H9 (cell line): ENCODE measurements around the gene PTPN3. TPM values are rescaled to one million over a fixed set of nuclear protein-coding genes. Genes with fewer than 3 reads are reported as not detected.

Source experiments
- DNase-seq: peaks from one replicate; pipeline ENCODE4 v3.0.0-alpha.2; 2017
- H2AFZ ChIP-seq: one replicate; pipeline ENCODE4 v1.6.1; 2013; ENCODE audit warnings: mild to moderate bottlenecking, low read length, control low read depth, moderate library complexity
- H2AK5ac ChIP-seq: 2 replicates; pipeline ENCODE4 v1.6.1; 2013; ENCODE audit warnings: low read length, control low read depth, mixed read lengths; ENCODE audit not compliant: insufficient read length
- H2BK120ac ChIP-seq: one replicate; pipeline ENCODE4 v1.6.1; 2013; ENCODE audit warnings: low read depth, mild to moderate bottlenecking, low read length, control low read depth, inconsistent platforms; ENCODE audit not compliant: poor library complexity, severe bottlenecking
- H2BK12ac ChIP-seq: 2 replicates; pipeline ENCODE4 v1.6.1; 2013; ENCODE audit warnings: low read length, control low read depth, mixed read lengths, low read depth; ENCODE audit not compliant: insufficient read length
- H2BK15ac ChIP-seq: 2 replicates; pipeline ENCODE4 v1.6.1; 2013; ENCODE audit warnings: low read depth, low read length, control low read depth
- H2BK20ac ChIP-seq: one replicate; pipeline ENCODE4 v1.6.1; 2013; ENCODE audit warnings: low read depth, mild to moderate bottlenecking, low read length, control low read depth, inconsistent platforms; ENCODE audit not compliant: poor library complexity, severe bottlenecking
- H2BK5ac ChIP-seq: 2 replicates; pipeline ENCODE4 v1.6.1; 2013; ENCODE audit warnings: low read length, control low read depth, mixed read lengths; ENCODE audit not compliant: insufficient read length
- H3K14ac ChIP-seq: 2 replicates; pipeline ENCODE4 v1.6.1; 2013; ENCODE audit warnings: low read length, control low read depth; ENCODE audit not compliant: insufficient read depth
- H3K18ac ChIP-seq: 2 replicates; pipeline ENCODE4 v1.6.1; 2013; ENCODE audit warnings: low read depth, mild to moderate bottlenecking, mixed read lengths, low read length, control low read depth; ENCODE audit not compliant: insufficient read length
- H3K23ac ChIP-seq: 2 replicates; pipeline ENCODE4 v1.6.1; 2013; ENCODE audit warnings: low read length, control low read depth, mixed read lengths, low read depth; ENCODE audit not compliant: insufficient read length
- H3K23me2 ChIP-seq: 2 replicates; pipeline ENCODE4 v1.6.1; 2013; ENCODE audit warnings: low read depth, mild to moderate bottlenecking, mixed read lengths, low read length, control low read depth; ENCODE audit not compliant: insufficient read length, poor library complexity, severe bottlenecking
- H3K27ac ChIP-seq: 2 replicates; pipeline ENCODE4 v1.5.1; 2013; ENCODE audit warnings: low read length, control low read depth, mixed read lengths, low read depth; ENCODE audit not compliant: insufficient read length
- H3K27me3 ChIP-seq: 2 replicates; pipeline ENCODE4 v1.6.1; 2013; ENCODE audit warnings: low read length, control low read depth, inconsistent platforms; ENCODE audit not compliant: insufficient read depth
- H3K4ac ChIP-seq: 2 replicates; pipeline ENCODE4 v1.6.1; 2013; ENCODE audit warnings: low read depth, mild to moderate bottlenecking, control low read depth, inconsistent platforms, low read length, moderate library complexity
- H3K4me1 ChIP-seq: 2 replicates; pipeline ENCODE4 v1.6.1; 2013; ENCODE audit warnings: low read length, control low read depth, inconsistent platforms; ENCODE audit not compliant: insufficient read depth
- H3K4me2 ChIP-seq: 2 replicates; pipeline ENCODE4 v1.6.1; 2013; ENCODE audit warnings: low read length, control low read depth, mixed read lengths; ENCODE audit not compliant: insufficient read length, insufficient read depth
- H3K56ac ChIP-seq: 2 replicates; pipeline ENCODE4 v1.6.1; 2013; ENCODE audit warnings: low read depth, mild to moderate bottlenecking, mixed read lengths, low read length, control low read depth; ENCODE audit not compliant: insufficient read length
- H3K79me1 ChIP-seq: 2 replicates; pipeline ENCODE4 v1.6.1; 2013; ENCODE audit warnings: low read depth, mild to moderate bottlenecking, moderate library complexity, low read length, control low read depth, inconsistent platforms; ENCODE audit not compliant: insufficient read depth, poor library complexity, severe bottlenecking
- H3K79me2 ChIP-seq: 2 replicates; pipeline ENCODE4 v1.6.1; 2013; ENCODE audit warnings: low read length, control low read depth, inconsistent platforms; ENCODE audit not compliant: insufficient read depth
- H3K9ac ChIP-seq: 2 replicates; pipeline ENCODE4 v1.6.1; 2013; ENCODE audit warnings: low read length, control low read depth, mixed read lengths; ENCODE audit not compliant: insufficient read length; ENCODE audit errors: extremely low read depth
- H3K9me3 ChIP-seq: one replicate; pipeline ENCODE4 v1.6.1; 2013; ENCODE audit warnings: low read depth, low read length, inconsistent platforms; ENCODE audit not compliant: control insufficient read depth
- H3T11ph ChIP-seq: one replicate; pipeline ENCODE4 v1.6.1; 2013; ENCODE audit warnings: mild to moderate bottlenecking, low read length, control low read depth, inconsistent platforms
- H4K20me1 ChIP-seq: one replicate; pipeline ENCODE4 v1.6.1; 2013; ENCODE audit not compliant: control insufficient read depth, insufficient read length, insufficient read depth
- H4K5ac ChIP-seq: 2 replicates; pipeline ENCODE4 v1.6.1; 2013; ENCODE audit warnings: low read depth, mild to moderate bottlenecking, mixed read lengths, low read length, control low read depth; ENCODE audit not compliant: insufficient read length
- H4K8ac ChIP-seq: replicated peaks from 2 replicates; pipeline ENCODE4 v1.6.1; 2013; ENCODE audit warnings: low read length, control low read depth, mixed read lengths, low read depth; ENCODE audit not compliant: insufficient read length
- H4K91ac ChIP-seq: 2 replicates; pipeline ENCODE4 v1.6.1; 2013; ENCODE audit warnings: low read depth, mild to moderate bottlenecking, moderate library complexity, mixed read lengths, low read length, control low read depth; ENCODE audit not compliant: insufficient read length
- H3K27ac Mint-ChIP-seq, 3 experiments: 2 replicates in 2 of 3; 3 replicates in 1 of 3; pipeline ENCODE4 v1.8.0; 2020 to 2021; ENCODE audit warnings: mixed read lengths in 3 of 3, mild to moderate bottlenecking in 1 of 3, moderate library complexity in 1 of 3
- H3K27me3 Mint-ChIP-seq: 2 replicates; pipeline ENCODE4 v1.8.0; 2021; ENCODE audit warnings: low read depth, mild to moderate bottlenecking, moderate library complexity, mixed read lengths
- H3K36me3 Mint-ChIP-seq, 3 experiments: 2 replicates in 2 of 3; 3 replicates in 1 of 3; pipeline ENCODE4 v1.8.0; 2020 to 2021; ENCODE audit warnings: low read depth in 3 of 3, mixed read lengths in 3 of 3; ENCODE audit not compliant: insufficient read depth in 1 of 3
- H3K4me1 Mint-ChIP-seq, 2 experiments: 2 replicates each; pipeline ENCODE4 v1.8.0; 2020; ENCODE audit warnings: mixed read lengths in 2 of 2
- H3K4me3 Mint-ChIP-seq, 2 experiments: 2 replicates in 1 of 2; 3 replicates in 1 of 2; pipeline ENCODE4 v1.8.0; 2020 to 2021; ENCODE audit warnings: mild to moderate bottlenecking in 2 of 2, mixed read lengths in 2 of 2, moderate library complexity in 1 of 2
- H3K9me3 Mint-ChIP-seq, 2 experiments: 2 replicates in 1 of 2; 3 replicates in 1 of 2; pipeline ENCODE4 v1.8.0; 2020; ENCODE audit warnings: mild to moderate bottlenecking in 2 of 2, mixed read lengths in 2 of 2, moderate library complexity in 1 of 2
- WGBS: extraction: QIAGEN DNeasy Blood & Tissue Kit; methylation state at CpG from one replicate; pipeline ENCODE4 v1.1.7; 2013; ENCODE audit warnings: missing lambda C conversion rate, low lambda C conversion rate, mixed read lengths; ENCODE audit not compliant: insufficient read length; ENCODE audit errors: extremely low coverage; 5-methylcytosine and 5-hydroxymethylcytosine counted together
- total RNA-seq: library from RNA; stranded (reverse); gene quantifications from 2 replicates; pipeline ENCODE4 v1.2.1, GENCODE V29; 2021
- TF ChIP-seq, protein P1 (sequence below): fragments of 200-600 bp; sonication (generic); conservative IDR thresholded peaks from 3 replicates; pipeline ENCODE4 v1.8.0; 2021; ENCODE audit warnings: antibody characterized with exemption, mild to moderate bottlenecking

The PTPN3 gene
- total RNA-seq, 1 experiment from 2014 or later: 2.6 TPM

DNA sequence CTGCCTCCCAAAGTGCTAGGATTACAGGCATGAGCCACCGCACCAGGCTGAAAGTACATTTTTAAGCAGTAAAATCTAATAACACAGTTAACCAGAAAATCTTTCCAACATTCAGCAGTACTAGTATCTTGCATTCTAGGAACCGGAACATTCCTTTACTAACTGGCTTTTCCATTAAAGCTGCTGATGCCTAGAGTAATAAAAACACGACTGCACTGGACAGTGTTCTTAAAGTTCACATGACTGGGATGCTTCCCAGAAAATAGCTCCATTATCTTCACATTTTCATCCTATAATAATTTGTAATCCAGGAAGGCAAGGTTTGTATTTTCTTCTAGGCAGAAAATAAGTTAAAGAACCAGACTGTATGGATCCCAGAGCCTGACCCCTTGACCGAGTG, 9.8 kb downstream of the PTPN3 start:
- Histone ChIP-seq H3K23me2 (no peaks in the 10 kb centered on the region), H3K79me1 (no peaks in the 10 kb centered on the region), H3K4me2 (no peak overlapping the region), H3K18ac (no peak overlapping the region), H3K4me1 (no peaks in the 10 kb centered on the region), H3T11ph (no peak overlapping the region), H4K20me1 (no peaks in the 10 kb centered on the region), H2BK12ac (no peak overlapping the region), H3K9ac (no peak overlapping the region), H4K91ac (no peak overlapping the region), H2BK15ac (no peak overlapping the region), H2BK5ac (no peak overlapping the region), H2BK20ac (no peak overlapping the region), H2AK5ac (no peak overlapping the region), H4K8ac (no peak overlapping the region), H2AFZ (no peak overlapping the region), H4K5ac (no peak overlapping the region), H3K9me3 (no peaks in the 10 kb centered on the region), H3K4ac (no peak overlapping the region), H3K14ac (no peak overlapping the region), H3K23ac (no peak overlapping the region), H2BK120ac (no peak overlapping the region), H3K27ac (no peak overlapping the region), H3K56ac (no peak overlapping the region), H3K79me2 (no peaks in the 10 kb centered on the region; the same call in 1 of the 2 replicates), H3K27me3 (no peaks in the 10 kb centered on the region)
- no CpG with 5 or more reads among the region's 4 CpGs for WGBS
- no peaks in the 10 kb centered on the region; a peak in 1 of 7 replicates for H3K36me3 Mint-ChIP-seq
- no peak overlapping the region for H3K4me3 Mint-ChIP-seq
- DNase-seq: no peak
- H3K9me3 Mint-ChIP-seq: no peaks in the 10 kb centered on the region
- H3K4me1 Mint-ChIP-seq: peaks cover 8 to 16% of the 10 kb centered on the region in 2 experiments
- H3K27ac Mint-ChIP-seq: no peak overlapping the region
- no peaks in the 10 kb centered on the region; the same call in 1 of the 2 replicates for H3K27me3 Mint-ChIP-seq
- TF ChIP-seq, protein P1, sequence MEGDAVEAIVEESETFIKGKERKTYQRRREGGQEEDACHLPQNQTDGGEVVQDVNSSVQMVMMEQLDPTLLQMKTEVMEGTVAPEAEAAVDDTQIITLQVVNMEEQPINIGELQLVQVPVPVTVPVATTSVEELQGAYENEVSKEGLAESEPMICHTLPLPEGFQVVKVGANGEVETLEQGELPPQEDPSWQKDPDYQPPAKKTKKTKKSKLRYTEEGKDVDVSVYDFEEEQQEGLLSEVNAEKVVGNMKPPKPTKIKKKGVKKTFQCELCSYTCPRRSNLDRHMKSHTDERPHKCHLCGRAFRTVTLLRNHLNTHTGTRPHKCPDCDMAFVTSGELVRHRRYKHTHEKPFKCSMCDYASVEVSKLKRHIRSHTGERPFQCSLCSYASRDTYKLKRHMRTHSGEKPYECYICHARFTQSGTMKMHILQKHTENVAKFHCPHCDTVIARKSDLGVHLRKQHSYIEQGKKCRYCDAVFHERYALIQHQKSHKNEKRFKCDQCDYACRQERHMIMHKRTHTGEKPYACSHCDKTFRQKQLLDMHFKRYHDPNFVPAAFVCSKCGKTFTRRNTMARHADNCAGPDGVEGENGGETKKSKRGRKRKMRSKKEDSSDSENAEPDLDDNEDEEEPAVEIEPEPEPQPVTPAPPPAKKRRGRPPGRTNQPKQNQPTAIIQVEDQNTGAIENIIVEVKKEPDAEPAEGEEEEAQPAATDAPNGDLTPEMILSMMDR: no peak
